ENCODE data around the gene NDUFAF7.
"Not testable (repeated sequence)": the region's sequence is repeated elsewhere in the genome, so short reads cannot be mapped to it uniquely, and the experiment has no call there.

NDUFAF7 gene

DNA sequence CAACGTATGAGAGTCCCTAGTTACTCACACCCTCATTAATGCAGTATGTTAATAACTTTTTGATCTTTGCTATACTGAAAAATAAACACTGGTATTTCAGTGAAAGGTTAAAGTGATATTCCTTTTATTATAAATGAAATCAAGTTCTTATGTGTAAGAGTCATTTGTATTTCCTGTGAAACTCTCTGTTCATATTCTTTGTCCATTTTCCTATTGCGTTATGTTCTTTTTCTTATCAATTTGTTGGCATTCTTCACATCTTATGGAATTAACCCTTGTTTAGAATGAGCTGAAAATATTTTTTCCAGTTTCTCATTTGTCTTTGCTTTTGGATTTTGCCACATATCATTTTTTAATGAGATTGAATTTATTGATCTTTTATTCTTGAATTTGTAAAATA, 44.8 kb downstream of the NDUFAF7 start:
- in situ Hi-C loops (cut with MboI; ENCODE audit: low sequenced_read_pairs) = no loop called here

- in situ Hi-C loops (cut with MboI; ENCODE audit: low sequenced_read_pairs) = no loop called here
Observed at GRCh38 chr2:37281916-37282315, 50.5 kb downstream of the NDUFAF7 start.

DNA sequence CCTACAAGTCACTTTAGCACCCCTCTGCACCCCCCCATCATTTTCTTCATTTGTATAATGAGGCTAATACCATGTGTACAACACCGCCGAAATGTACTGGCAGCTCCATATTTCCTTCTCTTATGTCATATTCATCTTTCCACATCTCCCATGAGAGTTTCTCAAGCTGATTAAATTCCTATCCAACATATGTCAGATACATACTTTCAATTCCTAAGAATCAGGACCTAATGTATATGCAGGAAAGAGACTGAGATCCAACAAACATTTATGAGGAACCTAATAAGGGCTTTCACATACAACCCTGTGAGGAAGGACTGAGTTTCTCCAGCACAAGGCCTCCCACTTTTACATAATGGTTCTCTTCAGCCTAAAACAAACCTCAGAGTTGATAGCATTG, 51.3 kb downstream of the NDUFAF7 start:
- in situ Hi-C loops (cut with MboI; ENCODE audit: low sequenced_read_pairs) = no loop called here

DNA sequence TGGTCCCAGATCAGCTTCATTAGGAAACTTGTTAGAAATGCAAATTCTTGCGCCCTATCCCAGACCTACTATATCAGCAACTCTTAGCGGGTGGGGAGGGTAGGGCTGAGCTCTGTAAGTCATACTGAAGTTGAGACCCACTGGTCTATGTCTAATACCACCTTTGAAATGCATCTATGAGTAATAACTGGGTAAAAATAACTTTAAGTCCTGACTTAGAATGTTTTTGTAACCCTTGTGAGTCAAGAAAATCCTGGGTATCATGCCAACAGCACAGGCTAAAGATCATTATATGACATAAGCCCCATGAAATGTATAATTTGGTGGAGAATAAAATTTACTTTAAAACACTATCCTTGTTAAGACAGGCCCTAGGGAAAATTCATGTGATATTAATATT, 51.7 kb downstream of the NDUFAF7 start:
- in situ Hi-C loops (cut with MboI; ENCODE audit: low sequenced_read_pairs) = no loop called here

- in situ Hi-C loops (cut with MboI; ENCODE audit: low sequenced_read_pairs) = no loop called here
Observed at GRCh38 chr2:37284381-37284780, 52.9 kb downstream of the NDUFAF7 start.

GRCh38 chr2:37287966-37288365, 56.5 kb downstream of the NDUFAF7 start:
- in situ Hi-C loops (cut with MboI; ENCODE audit: low sequenced_read_pairs) = no loop called here

- in situ Hi-C loops (cut with MboI; ENCODE audit: low sequenced_read_pairs) = no loop called here
Observed at GRCh38 chr2:37291680-37292079, 60.2 kb downstream of the NDUFAF7 start.

- in situ Hi-C loops (cut with MboI; ENCODE audit: low sequenced_read_pairs) = not testable (repeated sequence)
Observed at GRCh38 chr2:37294858-37295257, 63.4 kb downstream of the NDUFAF7 start.

DNA sequence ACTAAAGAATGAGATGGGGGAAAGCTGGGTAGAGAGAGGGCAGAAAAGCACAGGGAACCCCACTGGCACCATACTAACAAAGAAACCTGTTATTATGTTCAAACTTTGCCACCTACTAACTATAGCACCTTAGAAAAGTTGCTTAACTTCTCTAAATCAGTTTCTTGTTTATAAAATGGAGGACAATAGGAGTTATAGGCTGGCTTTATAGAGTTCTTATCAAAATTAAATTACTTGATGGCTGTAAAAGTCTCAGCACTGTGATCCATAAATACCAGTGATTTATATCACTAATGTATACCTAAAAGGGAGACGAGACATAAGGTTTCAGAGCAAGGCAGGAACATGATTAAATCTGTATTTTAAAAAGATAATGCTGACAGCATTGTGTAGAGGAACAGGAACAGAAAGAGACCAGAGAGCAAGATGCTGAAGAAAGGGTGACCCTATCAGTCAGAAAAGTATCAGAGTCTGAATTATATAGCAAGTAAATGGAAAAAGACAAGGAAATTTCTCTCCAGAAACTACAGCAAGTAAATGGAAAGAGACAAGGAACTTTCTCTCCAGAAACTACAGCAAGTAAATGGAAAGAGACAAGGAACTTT, 64.1 kb downstream of the NDUFAF7 start:
- in situ Hi-C loops (cut with MboI; ENCODE audit: low sequenced_read_pairs) = no loop called here

DNA sequence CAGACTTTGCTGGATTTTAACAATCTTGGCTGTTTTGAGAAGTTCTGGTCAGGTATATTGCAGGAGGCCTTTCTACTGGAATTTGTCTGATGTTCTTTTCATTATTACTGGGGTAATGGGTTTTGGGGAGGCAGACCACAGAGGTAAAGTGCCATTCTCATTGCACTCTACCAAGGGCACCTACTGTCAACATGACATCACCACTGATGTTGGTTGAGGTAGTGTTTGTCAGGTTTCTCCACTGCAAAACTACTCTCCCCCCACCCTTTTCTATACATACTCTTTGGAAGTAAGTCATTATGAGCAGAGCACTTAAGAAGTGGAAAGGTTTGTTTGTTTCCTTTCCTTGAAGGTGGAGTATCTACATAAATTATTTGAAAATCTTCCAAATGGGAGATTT, 66.2 kb downstream of the NDUFAF7 start:
- in situ Hi-C loops (cut with MboI; ENCODE audit: low sequenced_read_pairs) = no loop called here

Data from HL-60/S4 treated with phorbol 12-myristate 13-acetate at 8.2 ng/mL for 4 days and 3 days (cell line).